ENCODE measurements around the gene TXNL4B.
A peak's percentile ranks its signal among the peaks of the same experiment; 100 is the strongest.

TXNL4B gene
- 10.9 to 11.4 reads per million in 2 donors for total RNA-seq

DNA sequence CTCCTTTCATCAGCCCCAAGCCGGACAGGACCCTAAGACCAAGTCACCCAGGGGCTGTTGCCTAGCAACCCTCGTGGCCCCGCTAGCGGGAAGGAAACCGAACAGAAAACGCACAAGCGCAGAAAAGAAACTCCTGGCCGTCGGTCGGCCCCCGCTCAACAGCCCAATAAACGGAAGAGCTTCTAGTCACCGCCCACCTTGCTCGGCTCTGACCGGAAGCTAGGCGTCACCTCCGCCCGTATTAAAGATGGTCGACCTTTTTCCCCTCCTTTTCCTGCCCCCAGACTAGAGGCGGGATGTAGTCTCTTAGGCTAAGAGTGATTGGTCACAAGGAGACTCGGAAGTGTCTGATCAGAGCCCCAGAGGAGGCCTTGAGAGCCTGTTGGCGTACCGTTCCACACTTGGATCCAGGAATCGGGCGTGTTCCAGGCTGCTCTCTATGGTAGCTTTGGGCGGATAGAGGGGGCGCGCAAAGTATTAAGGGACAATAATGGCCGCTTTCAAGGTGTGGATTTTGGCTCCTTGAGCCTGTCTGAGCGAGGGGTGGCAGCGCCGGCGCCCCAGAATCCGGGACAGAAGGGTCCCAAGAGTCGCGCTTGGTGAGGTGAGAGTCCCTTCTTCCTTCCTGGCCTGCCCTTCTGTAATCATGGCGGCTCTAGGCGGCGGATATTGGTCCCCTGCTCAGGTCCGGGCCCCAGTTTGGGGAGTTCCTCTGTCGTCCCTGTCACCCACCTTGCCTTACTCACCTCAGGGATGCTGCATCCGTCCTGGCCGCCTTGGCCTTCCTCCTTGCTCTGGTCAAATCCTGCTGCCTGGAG is at the start of gene TXNL4B, which contains the start of gene DHX38:
Gene TXNL4B, minus strand, starts transcription at position 173 of the 818 bp plus-strand sequence. CDS start 2,871 bp downstream, outside the sequence.
Gene DHX38, plus strand, starts transcription at position 400 of the 818 bp plus-strand sequence. CDS start 2,311 bp downstream, outside the sequence.
- peak; percentile 64 to 98 (median 85) for DNase-seq

DNA sequence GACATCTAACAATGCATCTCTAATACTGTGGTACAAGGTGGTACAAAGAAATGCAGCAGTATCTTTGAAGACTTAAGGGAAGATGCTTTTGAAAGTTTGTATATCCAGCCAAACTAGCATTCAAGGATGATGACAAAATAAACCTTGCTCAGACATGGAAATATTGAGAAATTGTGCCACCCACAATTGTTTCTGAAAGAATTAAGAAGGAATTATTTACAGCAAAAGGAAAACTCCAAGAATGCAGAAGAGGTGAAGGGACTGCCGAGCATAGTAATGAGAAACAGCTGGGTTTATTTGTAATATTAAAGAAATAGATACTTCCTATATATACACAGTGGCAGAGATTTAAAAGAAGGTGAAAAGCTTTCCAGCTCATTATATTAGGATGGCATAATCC is 49.1 kb upstream of the TXNL4B start:
- DNase-seq: no peak

DNA sequence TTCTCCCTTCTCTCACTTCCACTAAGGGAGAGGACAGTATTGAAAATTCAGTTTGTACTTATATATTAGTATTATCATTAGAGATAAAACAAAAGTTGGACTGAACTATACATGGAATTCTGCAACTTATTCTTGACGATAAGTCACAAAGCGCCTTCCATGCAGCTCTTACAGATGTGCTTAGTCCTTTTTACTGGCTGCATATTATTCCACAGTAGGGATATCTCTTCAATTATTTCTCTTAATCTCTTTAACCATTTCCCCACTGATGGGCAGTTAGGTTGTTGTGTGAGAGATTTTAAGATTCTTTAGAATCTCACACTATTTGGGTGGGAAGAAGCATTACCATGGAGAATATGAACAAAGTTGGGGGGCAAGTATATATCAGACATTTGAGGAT is 46.5 kb upstream of the TXNL4B start:
- DNase-seq: no peak

DNA sequence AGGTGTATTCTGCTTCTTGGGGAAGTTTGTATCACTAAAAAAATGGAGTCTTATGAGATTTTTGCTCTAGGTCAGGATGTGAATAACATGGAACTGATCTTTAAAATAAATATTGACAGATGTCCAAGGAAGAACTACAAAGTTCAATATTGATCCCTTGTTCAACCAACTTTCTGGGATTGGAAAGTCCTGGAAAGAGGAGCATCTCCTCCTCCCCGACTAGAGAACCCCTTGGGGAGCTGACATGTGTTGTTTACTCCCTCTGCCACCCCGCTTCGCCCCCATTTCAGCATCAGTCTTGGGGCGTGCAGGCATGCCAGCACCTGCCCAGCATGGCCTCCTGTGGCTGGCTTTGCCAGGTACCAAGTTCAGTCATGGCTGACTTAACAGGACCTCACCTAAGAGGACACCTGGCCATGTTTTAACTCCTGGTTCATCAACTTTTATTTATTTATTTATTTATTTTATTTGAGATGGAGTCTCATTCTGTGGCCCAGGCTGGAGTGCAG is 44.7 kb upstream of the TXNL4B start:
- DNase-seq: no peak

DNA sequence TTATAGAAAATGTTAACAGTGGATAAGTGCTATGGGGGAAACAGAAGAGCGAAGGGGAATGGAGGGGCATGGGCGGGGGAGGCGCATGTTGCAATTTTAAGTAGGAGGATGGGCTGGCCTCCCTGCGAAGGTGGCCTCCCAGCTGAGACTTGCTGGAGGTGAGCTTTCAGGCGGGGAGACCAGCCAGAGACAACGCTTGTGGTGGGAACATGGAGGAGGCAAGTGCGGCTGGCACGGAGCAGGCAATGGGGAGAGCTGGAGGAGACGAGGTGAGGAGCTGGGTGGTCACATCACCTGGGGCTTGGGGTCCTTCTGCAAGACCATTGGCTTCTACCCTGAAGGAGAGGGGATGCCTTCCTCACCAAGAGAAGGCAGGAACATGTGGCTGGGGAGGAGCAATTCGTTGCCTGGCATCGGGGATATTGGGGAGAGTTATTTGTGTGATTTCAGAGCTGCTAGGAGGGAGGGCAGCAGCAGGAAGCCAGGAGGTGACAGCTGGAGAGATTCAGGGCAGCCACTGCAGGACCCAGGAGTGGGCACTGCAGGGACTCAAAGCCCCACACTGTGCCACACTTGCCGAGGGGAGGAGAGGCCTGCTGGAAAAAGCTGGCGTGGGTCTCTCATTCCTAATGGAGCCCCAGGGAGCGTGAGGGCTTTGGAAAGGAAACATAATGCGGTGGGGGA is 44.1 kb upstream of the TXNL4B start:
- no peak for DNase-seq

DNA sequence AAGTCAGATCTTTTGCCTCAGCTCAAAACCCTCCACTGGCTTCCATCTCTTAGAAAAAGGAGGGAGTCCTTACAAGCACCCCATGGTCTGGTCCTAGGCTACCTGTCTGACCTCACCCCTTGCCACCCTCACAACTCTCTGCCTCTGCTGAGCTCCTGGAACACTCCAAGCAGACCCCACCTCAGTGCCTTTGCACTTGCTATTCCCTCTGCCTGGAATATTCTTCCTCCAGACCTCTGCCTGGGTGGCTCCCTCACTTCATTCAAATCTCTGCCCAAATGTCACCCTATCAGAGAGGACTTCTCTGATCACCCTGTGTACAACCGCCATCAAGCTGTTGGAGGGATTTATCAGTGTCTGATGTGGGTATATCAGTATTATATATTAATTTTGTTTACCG is 41.1 kb upstream of the TXNL4B start:
- no peak for DNase-seq

DNA sequence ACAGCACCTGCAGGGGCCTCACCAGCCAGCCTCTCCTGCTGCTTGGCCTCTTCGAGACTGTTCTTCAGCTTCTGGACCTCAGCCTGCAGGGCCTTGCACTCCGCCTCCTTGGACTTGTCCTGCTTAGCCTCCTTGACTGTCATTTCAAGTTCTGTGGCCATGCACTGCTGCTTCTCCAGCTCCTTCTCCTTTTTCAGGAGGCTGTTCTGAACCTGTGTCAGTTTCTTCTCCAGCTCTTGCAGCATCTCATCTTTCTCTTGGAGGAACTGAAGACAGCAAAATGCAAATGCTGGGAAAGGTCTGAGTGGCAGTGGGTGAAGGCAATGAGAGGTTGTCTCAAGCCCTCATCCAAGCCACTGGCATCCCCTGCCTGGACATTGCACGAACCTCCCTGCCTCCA is 39.3 kb upstream of the TXNL4B start:
- DNase-seq: no peak

DNA sequence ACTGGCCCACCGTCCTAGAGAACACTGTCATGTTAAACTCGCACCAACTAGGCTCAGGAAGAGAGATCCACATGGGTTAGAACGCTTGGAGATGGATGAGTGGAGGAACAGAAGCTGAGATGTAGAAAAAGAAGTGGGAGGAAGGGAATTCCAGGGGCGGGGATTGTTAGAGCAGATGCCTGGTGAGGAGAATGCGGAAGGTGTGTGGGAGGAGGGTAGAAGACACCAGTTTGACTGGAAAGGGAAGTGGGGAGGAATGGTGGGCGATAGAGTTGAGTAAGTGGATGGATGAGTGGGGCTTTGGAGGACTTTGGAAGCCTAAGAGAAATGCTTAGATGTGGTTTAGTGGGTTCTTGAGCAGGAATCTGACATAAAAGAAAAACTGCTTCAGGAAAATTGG is 37.6 kb upstream of the TXNL4B start:
- DNase-seq: no peak

DNA sequence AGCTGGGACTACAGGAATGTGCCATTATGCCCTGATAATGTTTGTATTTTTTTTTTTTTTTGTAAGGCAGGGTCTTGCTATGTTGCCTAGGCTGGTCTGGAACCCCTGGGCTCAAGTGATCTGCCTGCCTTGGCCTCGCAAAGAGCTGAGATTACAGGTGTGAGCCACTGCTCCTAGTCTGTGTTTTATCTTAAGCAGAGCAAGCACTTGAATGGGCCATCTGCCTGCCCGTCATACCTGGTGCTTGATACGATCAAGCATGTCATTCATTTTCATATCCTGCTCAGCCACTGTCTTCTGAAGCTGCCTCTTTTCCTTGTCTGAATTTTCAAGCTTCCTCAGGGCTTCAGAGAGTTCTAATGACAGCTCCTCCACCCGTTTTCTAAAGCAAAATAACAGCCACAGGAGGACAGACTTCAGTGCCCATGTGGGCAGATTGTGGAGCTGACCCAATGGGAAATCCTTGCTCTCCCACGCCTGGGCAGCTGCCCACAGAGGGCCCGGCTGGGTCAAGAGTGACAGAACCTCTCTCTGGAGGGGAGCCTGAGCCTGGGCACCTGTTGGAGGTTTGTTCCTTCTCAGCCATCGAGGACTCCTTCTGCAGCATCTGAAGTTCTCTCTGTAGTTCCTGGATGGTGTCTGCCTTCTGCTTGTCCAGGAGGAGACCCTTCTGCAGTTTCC is 36.7 kb upstream of the TXNL4B start:
- DNase-seq: no peak

DNA sequence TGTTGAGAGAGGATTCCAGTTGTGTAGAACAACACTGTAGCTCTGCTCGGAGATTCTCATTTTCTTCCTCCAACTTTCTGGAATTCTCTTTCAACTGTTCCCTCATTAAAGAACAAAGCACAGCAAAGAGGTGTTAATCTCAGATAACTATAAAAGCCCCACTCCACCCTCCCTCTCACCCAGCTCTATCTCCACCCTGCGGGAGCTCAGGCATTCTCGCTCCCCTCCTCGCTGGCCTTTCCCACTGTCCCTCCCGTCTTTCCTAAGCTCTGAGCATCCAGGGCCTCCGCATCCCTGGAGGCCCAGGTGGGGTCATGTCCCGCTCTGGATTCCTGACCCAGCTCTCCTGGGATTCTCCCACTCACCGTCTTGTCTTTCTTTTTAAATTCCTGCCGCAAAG is 35.3 kb upstream of the TXNL4B start:
- DNase-seq: no peak

DNA sequence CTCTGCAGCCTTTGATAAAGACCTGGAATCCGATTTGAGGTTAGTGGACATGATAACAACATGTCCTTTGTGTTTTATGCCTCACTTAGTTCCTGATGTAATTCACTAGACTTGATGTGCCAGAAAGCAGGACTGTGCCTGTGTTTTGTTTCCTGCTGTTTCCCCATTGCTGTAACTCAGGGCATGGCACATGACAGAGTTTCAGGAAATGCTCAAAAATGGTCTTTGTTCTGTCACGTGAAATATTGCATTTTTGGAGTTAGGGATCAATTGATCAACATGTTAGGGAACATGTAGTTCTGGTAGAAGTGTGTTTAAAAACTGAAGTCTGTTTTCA is 33.0 kb upstream of the TXNL4B start:
- no peak for DNase-seq

DNA sequence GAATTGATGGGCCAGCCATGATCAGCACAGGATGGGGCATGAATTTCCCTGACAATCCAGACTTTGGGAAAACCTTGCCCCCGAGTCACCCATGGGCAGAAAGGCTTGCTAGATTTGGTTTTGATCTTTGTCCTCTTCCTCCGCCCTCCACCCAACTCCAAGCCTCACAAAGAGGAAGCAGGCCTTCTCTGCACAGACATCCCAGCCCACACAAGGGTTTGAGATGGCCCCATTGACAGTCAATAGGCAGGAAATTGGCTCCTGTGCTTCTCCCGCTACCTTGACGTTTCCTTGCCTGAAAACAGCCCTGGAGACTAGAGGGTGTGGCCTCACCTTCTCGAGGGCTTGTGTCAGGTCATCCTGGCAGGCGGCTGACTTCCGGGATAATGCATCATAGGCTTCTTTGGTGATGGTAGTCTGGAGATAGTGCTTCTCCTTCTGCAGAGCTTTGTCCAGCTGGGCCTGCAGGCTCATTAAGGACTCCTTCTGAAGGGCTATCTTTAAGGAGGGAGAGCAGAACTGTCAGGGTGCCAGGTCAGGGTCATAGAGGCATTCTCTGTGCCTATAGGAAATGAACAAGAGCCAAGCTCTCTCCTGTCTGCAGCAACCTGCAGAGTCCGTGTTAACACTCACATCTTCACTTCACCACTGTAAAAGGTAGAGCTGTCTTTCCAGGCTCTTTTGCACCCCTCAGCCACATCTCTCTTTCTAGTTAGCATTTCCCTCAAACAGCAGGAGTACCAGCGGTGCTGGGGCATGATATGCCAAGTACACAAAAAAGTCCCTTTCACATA is 32.4 kb upstream of the TXNL4B start:
- DNase-seq: no peak

DNA sequence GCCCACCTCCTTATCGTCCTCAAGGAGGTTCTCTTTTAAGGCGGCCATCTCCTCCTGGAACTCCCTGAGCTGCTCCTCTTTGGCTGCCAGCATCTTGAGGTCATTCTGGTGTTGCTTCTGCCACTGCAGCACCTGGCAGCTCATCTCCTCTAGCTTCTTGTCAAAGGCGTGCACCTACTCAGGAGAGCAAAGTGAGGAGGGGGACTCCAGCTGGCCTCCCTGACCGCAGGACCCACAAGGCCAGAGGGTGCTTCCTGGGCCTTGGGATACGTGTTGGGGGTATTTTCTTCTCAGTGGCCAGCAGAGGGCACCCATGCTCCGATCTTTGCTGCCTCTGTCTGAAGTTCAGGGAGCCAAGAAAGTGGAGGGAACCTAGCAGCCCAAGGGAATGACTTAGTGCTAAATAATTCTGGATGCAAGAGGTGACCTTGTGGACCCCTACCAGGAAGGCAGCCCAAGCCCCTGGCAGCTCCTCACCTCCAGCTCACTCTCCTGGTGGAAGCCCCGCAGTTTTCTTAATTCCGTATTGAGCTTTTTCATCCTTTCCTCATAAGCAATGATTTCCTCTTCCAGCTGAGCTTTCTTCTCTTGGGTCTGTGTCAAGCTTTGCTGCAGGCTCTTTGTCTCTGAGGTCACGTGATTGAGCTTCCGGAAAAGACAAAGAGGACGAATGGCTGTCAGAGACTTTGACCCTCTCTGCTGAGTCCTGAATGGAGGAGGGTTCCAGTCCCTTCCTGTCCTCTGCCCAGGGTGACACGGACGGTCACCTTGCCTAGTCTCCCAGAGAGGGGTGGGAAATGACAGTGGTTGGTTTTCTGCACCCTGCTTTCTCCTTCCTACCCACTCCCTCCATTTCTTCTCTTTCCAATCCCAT is 31.6 kb upstream of the TXNL4B start:
- peak in 4 of 5 experiments; percentile 14 to 53 (median 28) for DNase-seq

DNA sequence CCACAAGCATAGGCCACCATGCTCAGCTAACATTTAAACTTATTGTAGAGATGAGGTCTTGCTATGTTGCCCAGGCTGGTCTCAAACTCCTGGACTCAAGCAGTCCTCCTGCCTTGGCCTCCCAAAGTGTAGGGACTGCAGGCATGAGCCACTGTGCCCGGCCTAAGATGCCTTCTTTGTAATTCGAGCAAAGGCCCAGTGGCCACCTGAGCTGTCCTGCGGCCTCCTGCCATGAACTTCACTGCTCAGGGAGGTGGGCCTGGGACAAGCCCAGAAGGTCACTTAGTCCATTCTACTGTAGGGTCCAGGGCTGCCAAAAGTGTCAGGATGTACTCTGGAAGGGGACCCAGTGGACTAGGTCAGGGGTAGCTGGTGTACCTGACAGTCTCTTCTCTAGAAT is 30.7 kb upstream of the TXNL4B start:
- DNase-seq: no peak

DNA sequence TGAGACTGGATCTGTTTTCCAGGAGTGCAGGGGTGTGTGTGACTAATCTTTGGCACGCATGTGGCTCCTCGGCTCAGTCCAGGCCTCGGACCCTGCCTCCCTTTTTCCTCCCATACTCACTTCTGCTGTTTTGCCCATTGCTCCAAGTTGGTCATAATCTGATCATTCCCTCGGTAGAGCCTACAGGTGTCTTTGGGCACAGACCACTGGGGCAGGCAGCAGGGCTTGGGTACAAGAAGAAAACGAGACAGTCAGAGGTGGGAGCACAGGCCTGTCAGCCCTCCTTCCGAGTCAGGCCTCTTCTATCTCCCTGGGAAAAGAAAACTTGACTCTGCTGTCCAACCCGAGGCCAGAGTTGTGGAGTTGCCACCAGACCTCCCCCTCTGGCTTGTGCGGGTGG is 30.0 kb upstream of the TXNL4B start:
- no peak for DNase-seq

DNA sequence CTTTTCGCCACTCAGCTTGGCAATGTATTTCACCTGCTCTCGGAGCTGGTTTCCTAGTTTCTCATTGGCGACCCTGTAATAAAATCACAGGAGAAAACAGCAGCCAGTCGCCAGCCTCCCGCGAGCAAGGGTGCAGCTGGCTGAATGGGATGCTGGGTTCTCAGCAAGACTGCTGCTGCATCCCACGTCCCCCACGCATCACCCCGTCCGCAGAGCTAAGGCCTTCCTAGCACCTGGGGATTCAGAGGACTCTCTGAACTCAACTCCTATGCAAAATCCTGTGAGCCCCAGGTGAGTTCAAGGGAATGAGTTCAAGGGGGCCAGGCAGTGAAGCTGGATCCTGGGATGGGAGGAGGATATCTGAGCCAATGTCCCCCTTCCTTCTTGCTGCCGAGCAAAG is 29.5 kb upstream of the TXNL4B start:
- DNase-seq: no peak

DNA sequence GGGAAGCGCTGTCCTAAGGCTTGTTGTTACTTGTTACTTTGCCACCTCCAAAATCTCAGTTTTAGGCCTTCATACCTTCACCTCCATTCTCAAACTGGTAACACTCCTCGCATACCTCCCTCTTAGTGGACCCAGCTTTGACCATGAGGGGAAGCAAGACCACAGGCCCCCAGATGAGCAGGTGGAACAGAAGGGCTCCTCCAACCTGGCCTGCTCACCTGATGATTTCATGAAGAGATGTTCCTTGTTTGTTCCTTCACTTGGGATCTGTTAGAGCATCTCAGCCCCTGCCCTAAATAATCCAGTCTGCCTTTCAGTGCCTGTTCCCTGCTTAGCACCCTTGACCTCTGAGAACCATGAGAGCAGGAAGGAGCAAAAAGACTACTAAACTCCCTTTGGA is 28.9 kb upstream of the TXNL4B start:
- no peak for DNase-seq

DNA sequence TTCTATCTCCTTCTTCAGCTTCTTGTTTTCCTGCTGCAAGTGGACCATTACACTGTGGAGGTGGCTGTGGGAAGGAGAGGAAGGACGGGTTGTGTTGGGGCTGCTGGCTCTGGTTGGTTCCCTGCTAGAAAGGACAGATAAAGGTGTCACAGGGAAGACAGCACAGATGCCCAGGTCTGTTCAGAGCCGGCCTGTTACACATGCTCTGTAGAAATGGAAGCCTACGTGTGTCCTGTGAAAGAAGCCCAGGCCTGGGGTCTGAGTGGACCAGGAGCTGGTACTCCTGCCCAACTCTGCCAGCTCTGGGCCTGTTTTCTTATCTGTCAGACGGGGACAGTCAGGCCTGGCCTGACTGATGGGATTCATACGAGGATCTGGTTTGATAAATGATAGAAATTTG is 26.6 kb upstream of the TXNL4B start:
- DNase-seq: no peak

DNA sequence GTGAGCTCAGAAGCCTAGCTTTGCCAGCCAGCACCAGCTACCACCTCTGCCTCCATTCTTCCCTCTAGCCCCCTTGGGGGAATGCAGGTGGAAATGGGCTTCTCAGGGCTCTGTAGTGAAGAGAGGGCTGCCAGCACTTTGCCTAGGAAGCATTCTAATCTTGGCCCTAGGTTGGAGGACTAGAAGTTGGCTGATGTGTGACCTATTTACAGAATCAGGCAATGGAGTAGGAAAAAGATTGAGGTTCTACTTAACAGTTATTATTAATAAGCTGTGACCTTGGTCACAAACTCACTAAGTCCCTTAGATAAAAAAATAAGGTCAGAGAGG is 20.2 kb upstream of the TXNL4B start:
- no peak for DNase-seq

DNA sequence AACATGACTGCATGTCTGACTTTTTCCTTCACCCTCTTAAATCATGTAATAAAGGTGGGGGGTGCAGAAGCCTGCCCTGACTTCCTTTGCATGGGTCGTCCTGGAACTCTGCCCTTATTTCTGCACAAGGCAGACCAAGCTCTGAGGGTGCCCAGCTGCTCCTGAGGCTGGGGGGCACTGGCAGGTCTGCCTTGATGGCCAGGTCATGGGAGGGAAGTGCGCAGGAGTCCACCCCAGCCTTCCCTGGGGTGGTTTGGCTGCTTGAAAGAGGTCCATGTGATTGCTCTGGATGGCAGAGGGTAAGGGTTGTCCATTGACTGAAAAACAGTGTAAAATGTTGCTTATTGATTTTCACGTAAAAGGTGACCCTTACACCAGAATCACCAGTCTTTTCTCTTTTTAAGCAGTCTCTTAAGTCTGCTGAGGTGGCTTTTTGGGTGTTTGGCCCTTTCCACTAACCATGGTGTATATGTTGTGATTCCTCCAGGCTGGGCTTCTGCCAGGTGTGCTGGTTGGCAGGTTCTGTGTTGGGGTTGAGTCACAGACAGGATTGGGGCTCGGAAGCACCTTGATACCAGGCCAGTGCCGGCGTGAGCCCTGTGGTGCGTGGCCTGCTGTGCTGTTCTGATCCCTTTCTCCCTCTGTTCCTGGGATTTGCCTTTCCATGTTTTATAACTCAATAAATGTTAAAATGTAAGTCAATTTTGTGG is 19.6 kb upstream of the TXNL4B start:
- DNase-seq: no peak

DNA sequence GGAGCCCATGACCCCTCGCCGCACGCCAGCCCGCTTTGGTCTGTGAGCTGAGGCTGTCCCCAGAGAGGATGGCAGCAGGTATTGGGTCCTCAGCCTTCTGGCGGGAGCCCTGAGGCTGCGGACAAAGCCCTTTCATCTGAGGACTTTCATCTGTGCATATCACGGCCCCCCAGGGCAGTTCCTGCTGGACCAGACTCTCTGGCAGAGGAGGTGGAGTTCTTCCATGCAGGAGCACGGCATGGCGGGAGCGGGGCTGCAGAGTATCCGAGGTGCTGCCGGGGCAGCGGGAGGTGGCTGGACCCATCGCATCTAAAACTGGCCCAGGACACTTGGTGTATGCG is 19.0 kb upstream of the TXNL4B start:
- no peak for DNase-seq
